HG03025 (cell line): ENCODE measurements around the gene RFX3.
"Not testable (repeated sequence)": the region's sequence is repeated elsewhere in the genome, so short reads cannot be mapped to it uniquely, and the experiment has no call there.

ENCODE experiments used
- ATAC-seq: cut with Tn5 transposase; IDR thresholded peaks from one replicate; pipeline ENCODE4 v1.9.1; 2021; ENCODE audit warnings: mild to moderate bottlenecking, moderate library complexity; ENCODE audit not compliant: unreplicated experiment, low FRiP score

The RFX3 gene

DNA sequence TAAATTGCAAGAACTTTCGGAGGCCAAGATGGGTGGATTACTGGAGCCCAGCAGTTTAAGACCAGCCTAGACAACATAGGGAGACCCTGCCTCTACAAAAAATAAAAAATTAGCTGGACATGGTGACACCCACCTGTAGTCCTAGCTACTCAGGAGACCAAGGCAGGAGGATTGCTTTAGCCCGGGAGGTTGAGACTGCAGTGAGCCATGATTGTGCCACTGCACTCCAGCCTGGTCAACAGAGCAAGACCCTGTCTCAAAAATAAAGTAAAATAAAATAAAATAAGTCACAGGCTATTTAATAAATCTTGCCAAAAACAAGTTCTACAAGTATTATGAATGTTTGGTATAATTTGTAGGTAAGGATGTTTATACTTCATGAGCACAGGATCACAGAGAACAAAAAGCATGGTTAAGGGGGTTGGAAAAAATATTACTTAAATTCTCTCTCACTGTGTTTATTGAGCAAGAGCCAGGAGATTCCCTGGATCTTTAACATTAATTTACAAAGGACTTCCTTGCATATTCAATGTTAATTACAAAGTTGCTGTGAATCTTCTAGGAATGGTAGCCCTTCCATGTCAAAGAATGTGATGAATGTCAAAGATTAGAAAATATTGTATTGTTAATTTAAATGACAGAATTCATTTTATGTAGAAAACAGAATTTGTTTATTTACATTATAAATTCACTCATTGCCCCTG is 164.0 kb downstream of the RFX3 start:
- ATAC-seq: no peak

- no peak for ATAC-seq
These were observed 164.7 kb downstream of the RFX3 start for GRCh38 chr9:3361116-3361515.

- no peak for ATAC-seq
These were observed 165.6 kb downstream of the RFX3 start for GRCh38 chr9:3360245-3360644.

DNA sequence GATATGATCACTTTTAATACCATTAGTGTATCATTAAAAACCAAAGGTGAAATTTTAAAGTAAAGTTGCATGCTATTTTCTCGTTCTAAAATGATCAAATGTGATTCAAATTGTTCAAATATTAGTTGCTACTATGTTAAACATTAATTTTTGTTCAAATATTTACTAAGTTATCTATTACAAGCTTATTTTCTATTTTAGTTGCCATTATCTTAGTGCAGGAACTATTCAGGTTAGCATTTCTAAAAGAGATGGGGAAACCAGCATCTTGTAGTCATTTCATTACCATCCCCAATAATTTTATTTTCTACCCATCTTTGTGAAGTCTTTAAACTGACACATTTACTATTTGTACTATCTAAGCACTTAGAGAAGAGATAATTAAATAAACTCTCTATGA is 166.0 kb downstream of the RFX3 start:
- no peak for ATAC-seq

DNA sequence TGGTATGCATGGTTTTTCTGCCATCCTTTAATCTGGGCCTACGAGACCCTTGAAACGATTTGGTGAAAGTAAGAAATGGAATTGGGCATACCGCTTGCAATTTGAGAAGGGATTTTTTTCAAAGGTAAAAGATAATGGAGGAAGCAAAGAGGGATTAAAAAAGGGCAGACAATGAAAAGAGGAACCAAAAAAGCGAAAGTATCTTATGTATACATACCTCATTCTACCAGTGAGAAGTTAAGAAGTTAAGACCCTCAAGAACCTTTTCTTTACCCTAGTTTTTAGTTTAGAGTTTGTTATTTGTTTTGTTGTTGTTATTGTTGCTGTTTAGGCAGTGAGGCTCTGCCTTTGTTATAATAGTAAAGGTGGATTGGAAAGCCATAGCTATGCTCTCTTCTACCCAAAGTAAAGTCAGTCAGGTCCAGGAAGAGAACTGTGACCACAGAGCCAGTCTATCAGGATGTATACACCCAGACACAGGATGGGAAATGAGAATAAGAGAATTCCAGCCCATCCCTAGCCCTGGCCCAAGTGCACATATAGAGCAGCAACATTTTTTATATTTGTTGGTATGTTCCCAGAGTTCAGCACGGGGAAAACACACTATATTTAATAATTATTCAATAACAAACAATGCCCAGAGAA is 166.6 kb downstream of the RFX3 start:
- no peak for ATAC-seq

DNA sequence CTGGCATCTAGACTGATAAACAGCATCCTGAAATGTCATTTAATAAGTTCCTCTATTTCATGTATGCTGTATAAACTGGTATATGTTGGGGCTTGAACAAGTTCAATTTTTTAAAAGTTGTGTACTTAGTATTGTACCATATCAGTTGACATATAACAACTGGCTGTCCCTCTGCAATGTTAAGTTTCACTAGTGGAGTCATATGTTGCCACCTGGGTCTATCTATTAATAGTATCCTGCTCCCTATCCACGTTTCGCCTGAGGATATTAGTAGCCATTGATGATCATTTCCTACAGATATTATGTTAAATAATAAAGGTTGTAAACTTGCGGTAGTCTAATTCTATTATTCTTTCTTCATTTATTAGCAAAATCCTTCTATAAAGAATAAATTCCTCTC is 177.6 kb downstream of the RFX3 start:
- no peak for ATAC-seq

GRCh38 chr9:3346549-3346948 is 179.3 kb downstream of the RFX3 start:
- ATAC-seq: no peak

DNA sequence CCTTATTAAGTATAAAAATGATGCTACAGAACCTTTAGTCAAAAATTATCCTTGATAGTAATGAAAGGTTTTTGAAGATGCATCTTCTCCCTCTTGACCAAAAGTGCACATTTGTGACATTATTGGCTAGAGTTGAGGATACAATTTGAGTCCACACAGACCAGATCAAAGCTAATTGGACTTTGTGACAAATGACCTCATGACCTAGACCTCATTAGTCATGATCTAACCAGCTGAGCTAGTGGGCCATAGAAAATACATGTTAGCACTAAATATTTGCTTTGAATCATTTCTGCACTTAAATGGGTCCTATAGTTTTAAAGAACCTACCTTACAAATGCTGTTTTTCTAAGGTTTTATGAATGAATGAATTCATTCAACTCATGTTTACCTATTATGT is 182.1 kb downstream of the RFX3 start:
- ATAC-seq: no peak

DNA sequence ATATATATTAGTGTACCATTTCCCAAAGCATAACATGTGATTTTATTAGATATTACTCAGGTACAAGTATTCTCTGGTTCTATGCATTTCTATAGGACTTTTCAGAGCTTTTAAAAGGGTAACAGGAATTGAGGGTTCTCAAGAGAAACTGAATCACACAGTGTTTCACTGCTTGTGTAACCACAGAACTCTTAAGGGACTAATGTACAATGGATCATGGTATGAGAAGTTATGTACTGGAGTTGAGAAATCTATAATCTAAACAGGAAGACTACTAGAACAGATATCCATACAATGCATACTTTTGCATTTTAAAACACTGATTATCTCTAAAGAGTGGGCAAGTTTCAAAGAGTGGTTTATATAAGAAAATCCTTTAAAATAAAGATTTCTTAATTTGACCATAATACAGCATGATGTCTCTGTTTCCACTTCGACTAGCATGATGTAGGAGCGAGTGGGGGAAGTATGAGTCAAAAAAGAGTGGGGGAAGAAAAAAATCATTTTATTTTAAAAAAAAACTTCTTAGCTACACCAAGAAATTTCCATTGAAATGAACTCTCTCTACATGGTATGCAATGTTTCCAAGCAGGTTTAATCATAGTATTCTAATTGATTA is 183.5 kb downstream of the RFX3 start:
- no peak for ATAC-seq

DNA sequence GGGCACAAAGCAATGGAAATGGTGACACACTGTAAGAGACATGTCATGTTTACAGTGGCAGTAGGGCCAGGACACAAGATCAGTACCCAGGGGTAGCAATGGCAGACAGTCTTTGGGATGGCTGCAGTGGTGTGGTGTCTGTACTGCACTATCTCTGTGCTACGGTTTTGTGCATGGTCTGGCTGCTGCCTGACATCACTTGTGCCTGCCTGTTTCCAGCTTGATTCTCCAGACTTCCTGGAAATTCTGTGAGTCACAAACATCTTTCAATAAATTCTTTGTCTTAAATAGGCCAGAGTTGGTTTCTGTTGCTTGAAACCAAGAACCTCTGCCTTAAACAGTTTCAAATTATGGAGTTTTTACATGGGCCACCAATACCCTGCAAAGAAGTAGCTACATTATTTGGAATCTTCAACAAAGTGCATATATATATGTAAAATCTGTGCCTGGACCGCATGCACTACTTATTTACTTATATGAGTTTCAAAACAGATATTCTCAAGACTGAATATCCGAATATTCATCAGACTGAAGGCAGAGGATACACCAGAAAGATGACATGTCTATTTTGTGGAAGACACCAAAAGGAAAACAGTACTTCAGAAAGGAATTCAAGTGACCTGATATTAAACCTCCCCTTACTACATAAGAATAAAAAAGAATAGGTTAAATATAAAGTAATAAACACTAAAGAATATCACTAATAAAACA is 188.1 kb downstream of the RFX3 start:
- ATAC-seq: no peak

DNA sequence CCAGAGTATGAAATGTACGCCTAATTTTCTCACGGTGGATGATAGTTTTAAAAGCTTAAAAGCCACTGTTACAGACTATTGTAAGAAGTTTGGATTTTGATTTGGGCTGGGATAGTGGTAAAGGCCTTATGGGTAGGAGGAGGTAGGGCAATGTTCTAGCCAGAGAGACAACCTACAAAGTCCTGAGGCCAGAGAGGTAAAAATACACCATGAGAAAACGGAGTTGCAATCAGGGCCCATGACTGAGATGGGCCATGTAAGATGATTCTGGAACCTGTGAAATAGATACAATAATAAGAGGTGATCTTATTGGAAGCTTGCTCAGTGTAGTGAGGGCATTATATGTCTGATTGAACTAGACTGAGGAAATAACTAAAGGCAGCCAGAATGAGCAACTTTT is 188.8 kb downstream of the RFX3 start:
- ATAC-seq: no peak

DNA sequence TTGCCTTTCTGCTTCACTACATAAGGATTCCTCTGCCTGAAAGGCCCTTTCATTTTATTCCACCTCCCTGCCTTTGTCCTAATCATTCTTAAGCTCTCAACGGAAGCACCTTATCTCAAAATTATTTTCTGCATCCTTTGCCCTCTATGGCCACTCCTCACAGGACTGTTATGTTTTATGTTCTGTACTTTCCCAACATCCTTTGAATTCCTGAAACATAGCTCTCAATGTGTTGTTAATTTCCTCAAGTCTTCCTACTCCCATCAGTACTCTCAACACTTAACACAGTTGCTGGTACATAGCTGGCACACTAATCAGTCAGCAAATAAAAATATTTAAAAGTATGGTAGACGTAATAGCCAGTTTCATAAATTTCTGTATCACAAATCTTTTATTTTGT is 193.0 kb downstream of the RFX3 start:
- ATAC-seq: no peak

DNA sequence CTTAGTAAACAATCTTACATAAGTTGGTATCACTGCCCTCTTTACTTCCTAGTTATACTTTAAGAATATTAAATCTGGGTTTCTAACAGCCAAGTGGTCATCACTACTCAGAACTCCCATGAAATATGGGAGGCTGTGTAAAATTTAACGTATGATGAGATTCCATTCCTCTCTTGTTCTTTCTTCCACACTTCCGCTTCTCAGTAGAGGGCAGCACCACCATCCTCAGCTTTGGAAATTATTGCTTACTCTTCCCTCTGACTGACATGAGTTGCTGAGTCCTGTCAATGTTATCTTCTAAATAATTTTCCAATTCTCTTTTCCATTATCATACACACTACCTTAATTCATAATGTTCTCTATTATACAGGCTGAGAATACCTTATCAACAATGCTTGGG is 194.0 kb downstream of the RFX3 start:
- ATAC-seq: no peak

- ATAC-seq: no peak
These were observed 194.9 kb downstream of the RFX3 start for GRCh38 chr9:3330792-3331420.

GRCh38 chr9:3329361-3329760 is 196.4 kb downstream of the RFX3 start:
- no peak for ATAC-seq

DNA sequence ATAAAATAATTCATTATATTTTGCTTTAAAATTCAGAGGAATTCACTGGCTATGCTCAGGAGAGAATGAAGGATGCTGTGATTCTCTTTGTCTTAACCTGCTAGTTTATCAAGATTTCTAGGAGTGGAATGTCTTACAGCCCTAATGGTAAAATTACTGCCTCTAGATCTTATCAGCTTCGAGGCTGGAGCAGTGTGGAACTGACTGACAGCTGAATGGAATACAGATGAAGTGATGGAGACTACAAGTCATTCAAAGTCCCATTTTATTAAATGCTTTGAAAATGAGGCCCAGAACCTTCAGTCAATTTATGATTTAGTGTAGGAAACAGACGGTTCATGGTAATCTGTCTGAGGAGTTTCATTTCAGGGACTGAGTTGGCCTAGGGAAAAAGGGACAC is 202.1 kb downstream of the RFX3 start:
- ATAC-seq: no peak

- ATAC-seq: no peak
These were observed 204.6 kb downstream of the RFX3 start for GRCh38 chr9:3321186-3321585.

GRCh38 chr9:3312595-3312994 is 213.2 kb downstream of the RFX3 start:
- not testable (repeated sequence) for ATAC-seq

GRCh38 chr9:3308609-3309008 is 217.2 kb downstream of the RFX3 start:
- no peak for ATAC-seq

DNA sequence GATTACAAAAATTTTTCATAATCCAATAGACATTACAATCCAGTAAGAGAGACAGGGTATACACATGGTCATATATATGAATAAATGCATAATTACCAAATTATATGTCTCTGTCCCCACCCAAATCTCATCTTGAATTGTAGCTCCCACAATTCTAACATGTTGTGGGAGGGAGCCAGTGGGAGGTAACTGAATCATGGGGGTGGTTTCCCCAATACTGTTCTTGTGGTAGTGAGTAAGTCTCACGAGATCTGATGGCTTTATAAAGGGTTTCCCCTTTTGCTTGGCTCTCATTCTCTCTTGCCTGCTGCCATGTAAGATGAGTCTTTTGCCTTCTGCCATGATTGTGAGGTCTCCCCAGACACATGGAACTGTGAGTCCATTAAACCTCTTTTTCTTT is 221.4 kb downstream of the RFX3 start:
- ATAC-seq: not testable (repeated sequence)

- peak; percentile 98 for ATAC-seq
These were observed 225.9 kb downstream of the RFX3 start for GRCh38 chr9:3299872-3300271.
